Measurements from ENCODE around the gene NTM. TPM values are rescaled to one million over a fixed set of nuclear protein-coding genes. Genes with fewer than 3 reads are reported as not detected.
A peak's percentile ranks its signal among the peaks of the same experiment; 100 is the strongest.

NTM gene
- total RNA-seq, 1 donor from 2014 or later, result 82.7 TPM

- Mint-ChIP-seq H3K9me3 (ENCODE audit: unreplicated experiment) (no peaks in the 10 kb centered on the region), H3K27ac (ENCODE audit: unreplicated experiment) (no peak overlapping the region), H3K27me3 (ENCODE audit: unreplicated experiment) (no peaks in the 10 kb centered on the region), H3K4me1 (ENCODE audit: unreplicated experiment) (peaks cover 21% of the 10 kb centered on the region), H3K4me3 (ENCODE audit: unreplicated experiment) (no peak overlapping the region), H3K36me3 (ENCODE audit: unreplicated experiment) (peaks cover 12% of the 10 kb centered on the region)
- no peak for DNase-seq (ENCODE audit: extremely low spot score, unreplicated experiment)
- TF ChIP-seq CTCF (IDR thresholded peaks at IDR 0.05), result no peak
Measured at GRCh38 chr11:131917634-131918384, 547.4 kb downstream of the NTM start.

GRCh38 chr11:131918663-131919062, 548.2 kb downstream of the NTM start:
- Mint-ChIP-seq H3K9me3 (ENCODE audit: unreplicated experiment) (no peaks in the 10 kb centered on the region), H3K27me3 (ENCODE audit: unreplicated experiment) (no peaks in the 10 kb centered on the region), H3K36me3 (ENCODE audit: unreplicated experiment) (peaks cover 12% of the 10 kb centered on the region), H3K27ac (ENCODE audit: unreplicated experiment) (no peak overlapping the region), H3K4me1 (ENCODE audit: unreplicated experiment) (peaks cover 21% of the 10 kb centered on the region), H3K4me3 (ENCODE audit: unreplicated experiment) (no peak overlapping the region)
- no peak for TF ChIP-seq CTCF (IDR thresholded peaks at IDR 0.05)
- no peak for DNase-seq (ENCODE audit: extremely low spot score, unreplicated experiment)

GRCh38 chr11:131922220-131922619, 551.8 kb downstream of the NTM start:
- H3K9me3 Mint-ChIP-seq (ENCODE audit: unreplicated experiment), result no peaks in the 10 kb centered on the region
- no peak overlapping the region for H3K4me3 Mint-ChIP-seq (ENCODE audit: unreplicated experiment)
- H3K4me1 Mint-ChIP-seq (ENCODE audit: unreplicated experiment), result peaks cover 34% of the 10 kb centered on the region
- no peak for DNase-seq (ENCODE audit: extremely low spot score, unreplicated experiment)
- H3K27ac Mint-ChIP-seq (ENCODE audit: unreplicated experiment), result peak overlapping the region; percentile 96
- no peaks in the 10 kb centered on the region for H3K27me3 Mint-ChIP-seq (ENCODE audit: unreplicated experiment)
- peaks cover 14% of the 10 kb centered on the region for H3K36me3 Mint-ChIP-seq (ENCODE audit: unreplicated experiment)
- no peak for TF ChIP-seq CTCF (IDR thresholded peaks at IDR 0.05)

GRCh38 chr11:131923309-131923708, 552.9 kb downstream of the NTM start:
- H3K27me3 Mint-ChIP-seq (ENCODE audit: unreplicated experiment), result no peaks in the 10 kb centered on the region
- H3K9me3 Mint-ChIP-seq (ENCODE audit: unreplicated experiment), result no peaks in the 10 kb centered on the region
- H3K36me3 Mint-ChIP-seq (ENCODE audit: unreplicated experiment), result peaks cover 13% of the 10 kb centered on the region
- no peak for TF ChIP-seq CTCF (IDR thresholded peaks at IDR 0.05)
- DNase-seq (ENCODE audit: extremely low spot score, unreplicated experiment), result no peak
- H3K4me1 Mint-ChIP-seq (ENCODE audit: unreplicated experiment), result peaks cover 34% of the 10 kb centered on the region
- peak overlapping the region; percentile 96 for H3K27ac Mint-ChIP-seq (ENCODE audit: unreplicated experiment)
- no peak overlapping the region for H3K4me3 Mint-ChIP-seq (ENCODE audit: unreplicated experiment)

- TF ChIP-seq CTCF (IDR thresholded peaks at IDR 0.05), result no peak
- peak overlapping the region; percentile 96 for H3K27ac Mint-ChIP-seq (ENCODE audit: unreplicated experiment)
- DNase-seq (ENCODE audit: extremely low spot score, unreplicated experiment), result no peak
- H3K4me1 Mint-ChIP-seq (ENCODE audit: unreplicated experiment), result peaks cover 34% of the 10 kb centered on the region
- no peaks in the 10 kb centered on the region for H3K27me3 Mint-ChIP-seq (ENCODE audit: unreplicated experiment)
- no peak overlapping the region for H3K4me3 Mint-ChIP-seq (ENCODE audit: unreplicated experiment)
- peaks cover 13% of the 10 kb centered on the region for H3K36me3 Mint-ChIP-seq (ENCODE audit: unreplicated experiment)
- no peaks in the 10 kb centered on the region for H3K9me3 Mint-ChIP-seq (ENCODE audit: unreplicated experiment)
Measured at GRCh38 chr11:131924001-131924400, 553.6 kb downstream of the NTM start.

Data from osteocyte (in vitro differentiated cells).